Gastrocnemius medialis (tissue), 4 donors: ENCODE measurements around the gene KRT33A. TPM values are rescaled to one million over a fixed set of nuclear protein-coding genes. Genes with fewer than 3 reads are reported as not detected.

Experiments
- ATAC-seq, 2 donors: fragments of 150-250 bp; one replicate each; pipeline ENCODE4 v1.9.1; 2016
- DNase-seq, 2 donors: peaks; one replicate each; pipeline ENCODE4 v3.0.0-alpha.2; 2019
- H3K27ac ChIP-seq, 4 donors: fragments of 200-600 bp; sonication (generic); 1 replicate in 1 of 4; 2 replicates in 3 of 4; pipeline ENCODE4 v1.5.1; 2016 to 2018; ENCODE audit warnings: mild to moderate bottlenecking in 2 of 4, moderate library complexity in 1 of 4
- H3K27me3 ChIP-seq, 3 donors: fragments of 200-600 bp; sonication (generic) in 2 of 3; 1 replicate in 1 of 3; 2 replicates in 2 of 3; pipeline versions ENCODE4 v1.5.1 to v1.6.0; 2016 to 2019; ENCODE audit warnings: mild to moderate bottlenecking in 1 of 3, moderate library complexity in 1 of 3
- H3K36me3 ChIP-seq, 2 donors: fragments of 200-600 bp; sonication (generic) in 1 of 2; one replicate each; pipeline ENCODE4 v1.5.1; 2017 to 2018
- H3K4me1 ChIP-seq, 2 donors: fragments of 200-600 bp; sonication (generic) in 1 of 2; one replicate each; pipeline ENCODE4 v1.5.1; 2016 to 2017; ENCODE audit warnings: mild to moderate bottlenecking in 2 of 2
- H3K4me3 ChIP-seq, 4 donors: fragments of 200-600 bp; sonication (generic) in 3 of 4; 1 replicate in 1 of 4; 2 replicates in 3 of 4; pipeline ENCODE4 v1.5.1; 2016 to 2019; ENCODE audit warnings: mild to moderate bottlenecking in 2 of 4
- H3K9me3 ChIP-seq, 3 donors: fragments of 200-600 bp; sonication (generic) in 2 of 3; 1 replicate in 1 of 3; 2 replicates in 2 of 3; pipeline ENCODE4 v1.5.1; 2016 to 2019
- POLR2A ChIP-seq, 2 donors: fragments of 450-650 bp; IDR thresholded peaks; one replicate each; pipeline ENCODE4 v1.6.1; 2017; ENCODE audit warnings: antibody characterized with exemption in 2 of 2, mild to moderate bottlenecking in 2 of 2, moderate library complexity in 2 of 2
- in situ Hi-C, 4 donors: fragments of 200-750 bp; cut with MboI; loops; one replicate each; pipeline versions ENCODE4 v1.15.0 to v1.8.0; 2017; ENCODE audit warnings: low sequenced_read_pairs in 4 of 4
- intact Hi-C: fragments of 100-400 bp; cut with DNase I; formaldehyde crosslinking; loops from one replicate; pipeline ENCODE4 v1.15.1; 2023; ENCODE audit warnings: low total_unique reads
- total RNA-seq, 4 donors: library from RNA; depleted of rRNA; stranded (reverse); fragments of >200 nt; gene quantifications; one replicate each; pipeline versions ENCODE4 v1.1.0 to v1.2.3, GENCODE V29; 2016
- TF ChIP-seq, protein P1 (sequence below), 5 experiments: fragments of 450-650 bp in 3 of 5; fragments of 200-600 bp in 2 of 5; sonication (generic) in 2 of 5; IDR thresholded peaks in 4 of 5; conservative IDR thresholded peaks in 1 of 5; 1 replicate in 4 of 5; 2 replicates in 1 of 5; pipeline ENCODE4 v1.5.1; 2016 to 2019; ENCODE audit warnings: antibody characterized with exemption in 5 of 5, mild to moderate bottlenecking in 3 of 5, moderate library complexity in 3 of 5

KRT33A gene
- total RNA-seq, 4 donors from 2014 or later = not detected

DNA sequence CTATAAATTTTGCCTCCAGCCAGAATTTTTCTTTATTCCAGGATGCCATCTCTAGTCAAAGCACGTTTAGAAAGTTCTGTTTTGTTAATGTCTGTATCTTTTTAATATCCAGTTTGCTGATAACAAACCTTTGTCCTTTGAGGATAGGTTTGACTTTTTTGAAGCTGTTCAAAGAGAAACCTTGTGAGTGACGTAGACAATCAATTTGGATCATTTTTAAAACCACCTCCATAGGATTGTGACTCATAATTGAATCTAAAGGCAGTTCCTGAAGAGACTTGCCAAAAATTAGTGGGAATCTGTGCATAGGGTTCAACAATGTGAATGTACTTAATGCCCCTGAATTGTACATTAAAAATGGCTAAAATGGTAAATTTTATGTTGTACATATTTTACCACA, 40.9 kb upstream of the KRT33A start:
- in situ Hi-C loops = no loop called here
- TF ChIP-seq, protein P1, sequence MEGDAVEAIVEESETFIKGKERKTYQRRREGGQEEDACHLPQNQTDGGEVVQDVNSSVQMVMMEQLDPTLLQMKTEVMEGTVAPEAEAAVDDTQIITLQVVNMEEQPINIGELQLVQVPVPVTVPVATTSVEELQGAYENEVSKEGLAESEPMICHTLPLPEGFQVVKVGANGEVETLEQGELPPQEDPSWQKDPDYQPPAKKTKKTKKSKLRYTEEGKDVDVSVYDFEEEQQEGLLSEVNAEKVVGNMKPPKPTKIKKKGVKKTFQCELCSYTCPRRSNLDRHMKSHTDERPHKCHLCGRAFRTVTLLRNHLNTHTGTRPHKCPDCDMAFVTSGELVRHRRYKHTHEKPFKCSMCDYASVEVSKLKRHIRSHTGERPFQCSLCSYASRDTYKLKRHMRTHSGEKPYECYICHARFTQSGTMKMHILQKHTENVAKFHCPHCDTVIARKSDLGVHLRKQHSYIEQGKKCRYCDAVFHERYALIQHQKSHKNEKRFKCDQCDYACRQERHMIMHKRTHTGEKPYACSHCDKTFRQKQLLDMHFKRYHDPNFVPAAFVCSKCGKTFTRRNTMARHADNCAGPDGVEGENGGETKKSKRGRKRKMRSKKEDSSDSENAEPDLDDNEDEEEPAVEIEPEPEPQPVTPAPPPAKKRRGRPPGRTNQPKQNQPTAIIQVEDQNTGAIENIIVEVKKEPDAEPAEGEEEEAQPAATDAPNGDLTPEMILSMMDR (IDR thresholded peaks at IDR 0.05 in 4 of 5, conservative IDR thresholded peaks at IDR 0.05 in 1 of 5) = no peak
- TF ChIP-seq POLR2A (IDR thresholded peaks at IDR 0.05) = no peak
- no peaks in the 10 kb centered on the region for H3K27me3 ChIP-seq
- H3K9me3 ChIP-seq = peaks cover 0 to 3% (median 1%) of the 10 kb centered on the region in 3 donors
- ATAC-seq (no peak), DNase-seq (no peak)
- H3K36me3 ChIP-seq = no peaks in the 10 kb centered on the region
- intact Hi-C loops = no loop called here
- H3K27ac ChIP-seq = no peak overlapping the region
- H3K4me3 ChIP-seq = no peak overlapping the region
- H3K4me1 ChIP-seq = peaks cover 0 to 6% of the 10 kb centered on the region in 2 donors

DNA sequence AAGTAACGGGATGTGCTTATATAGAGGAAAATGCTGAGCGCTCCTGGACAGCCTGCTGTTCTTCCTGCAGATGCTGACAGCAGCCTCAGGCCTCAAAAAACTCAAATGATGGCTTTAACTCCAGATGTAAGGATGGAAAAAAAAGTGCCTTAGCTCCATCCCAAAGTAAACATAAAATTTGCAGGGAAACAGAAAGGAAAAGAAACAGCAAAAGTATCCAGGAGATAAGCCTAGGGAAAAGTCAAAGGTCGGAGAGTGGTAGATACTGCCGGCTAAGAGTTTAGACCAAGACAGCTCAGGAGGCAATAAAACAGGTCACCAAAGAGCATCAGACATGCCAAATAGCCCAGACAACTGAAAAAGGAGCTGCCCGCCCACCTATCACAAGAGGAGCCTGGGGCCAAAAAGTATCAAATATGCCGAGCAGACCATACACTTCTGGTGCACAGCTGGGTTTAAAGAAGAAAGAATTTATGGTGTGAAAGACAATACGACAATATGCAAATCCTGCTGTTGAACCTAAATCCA, 39.8 kb upstream of the KRT33A start:
- in situ Hi-C loops (no loop called here), intact Hi-C loops (no loop called here)
- Histone ChIP-seq H3K36me3 (no peaks in the 10 kb centered on the region), H3K4me3 (no peak overlapping the region), H3K27ac (no peak overlapping the region), H3K27me3 (no peaks in the 10 kb centered on the region), H3K9me3 (peaks cover 0 to 4% (median 3%) of the 10 kb centered on the region in 3 donors), H3K4me1 (peaks cover 0 to 4% of the 10 kb centered on the region in 2 donors)
- DNase-seq = no peak
- no peak for TF ChIP-seq POLR2A (IDR thresholded peaks at IDR 0.05)
- TF ChIP-seq, protein P1 (IDR thresholded peaks at IDR 0.05 in 4 of 5, conservative IDR thresholded peaks at IDR 0.05 in 1 of 5) = no peak
- no peak for ATAC-seq

DNA sequence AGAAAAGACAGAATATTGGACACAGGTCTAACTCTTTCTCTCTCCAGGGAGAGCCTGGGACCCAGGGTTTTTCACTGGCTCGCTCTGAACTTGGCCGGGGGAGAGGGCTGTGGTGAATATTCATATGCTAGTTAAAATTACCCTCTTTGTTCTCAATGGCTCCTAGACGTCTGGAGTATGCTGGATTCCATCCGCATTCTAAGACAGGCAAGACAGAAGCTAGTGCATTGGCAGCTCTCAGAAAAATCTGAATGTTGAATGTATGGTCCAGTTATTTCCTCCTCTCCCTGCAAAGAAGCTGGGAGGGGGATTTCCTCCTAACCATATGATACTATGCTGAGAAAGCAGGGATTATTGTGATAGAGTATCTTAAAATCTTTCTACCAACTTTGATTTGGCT, 37.0 kb upstream of the KRT33A start:
- TF ChIP-seq, protein P1 (IDR thresholded peaks at IDR 0.05 in 4 of 5, conservative IDR thresholded peaks at IDR 0.05 in 1 of 5) = no peak
- TF ChIP-seq POLR2A (IDR thresholded peaks at IDR 0.05) = no peak

DNA sequence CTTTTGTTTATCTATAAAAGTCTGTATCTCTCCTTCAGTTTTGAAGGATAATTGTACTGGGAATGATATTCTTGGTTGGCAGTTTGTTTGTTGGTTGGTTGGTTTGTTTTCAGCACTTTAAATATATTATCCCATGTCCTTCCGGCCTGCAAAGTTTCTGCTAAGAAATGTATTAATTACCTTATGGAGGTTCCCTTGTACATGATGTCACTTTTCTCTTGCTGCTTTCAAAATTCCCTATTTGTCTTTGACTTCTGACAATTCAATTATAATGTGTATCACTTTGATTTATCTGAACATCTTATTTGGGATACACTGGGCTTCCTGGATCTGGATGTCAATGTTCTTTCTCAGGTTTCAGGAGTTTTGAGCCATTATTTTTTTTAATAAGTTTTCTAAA, 35.6 kb upstream of the KRT33A start:
- no peak for ATAC-seq
- no peak overlapping the region for H3K27ac ChIP-seq
- in situ Hi-C loops (no loop called here), intact Hi-C loops (no loop called here)
- peaks cover 0 to 4% (median 3%) of the 10 kb centered on the region in 3 donors for H3K9me3 ChIP-seq
- DNase-seq = no peak
- TF ChIP-seq POLR2A (IDR thresholded peaks at IDR 0.05) = no peak
- TF ChIP-seq, protein P1 (IDR thresholded peaks at IDR 0.05 in 4 of 5, conservative IDR thresholded peaks at IDR 0.05 in 1 of 5) = no peak
- H3K36me3 ChIP-seq = no peaks in the 10 kb centered on the region
- H3K4me3 ChIP-seq = no peak overlapping the region
- no peaks in the 10 kb centered on the region for H3K4me1 ChIP-seq
- no peaks in the 10 kb centered on the region for H3K27me3 ChIP-seq

More for the DNA sequence above, 37.0 kb upstream of the KRT33A start:
- Histone ChIP-seq H3K36me3 (no peaks in the 10 kb centered on the region), H3K4me1 (no peaks in the 10 kb centered on the region), H3K27ac (no peak overlapping the region), H3K4me3 (no peak overlapping the region), H3K27me3 (no peaks in the 10 kb centered on the region), H3K9me3 (peaks cover 0 to 4% (median 3%) of the 10 kb centered on the region in 3 donors)
- in situ Hi-C loops = no loop called here
- no peak for DNase-seq
- no peak for ATAC-seq
- intact Hi-C loops = no loop called here

DNA sequence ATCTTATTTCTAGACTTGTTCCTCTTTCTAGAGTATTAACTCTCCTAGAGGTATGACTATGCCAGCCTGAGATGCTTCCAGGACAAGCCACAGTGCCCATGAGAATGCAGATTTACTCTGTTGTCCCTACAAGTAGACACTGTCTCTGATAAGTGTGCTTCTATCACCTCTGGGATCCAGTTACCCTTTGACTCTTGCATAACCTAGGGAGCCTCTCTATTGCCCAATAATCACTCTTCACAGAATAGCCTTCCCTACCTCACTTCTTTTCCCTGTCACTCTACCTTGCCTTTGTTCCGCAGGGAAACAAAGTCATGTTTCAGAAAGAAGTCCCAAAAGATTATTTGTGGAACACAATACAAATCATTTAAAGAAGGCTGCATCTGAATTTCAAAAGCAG, 33.1 kb upstream of the KRT33A start:
- in situ Hi-C loops = no loop called here
- Histone ChIP-seq H3K4me1 (no peaks in the 10 kb centered on the region), H3K27me3 (no peaks in the 10 kb centered on the region), H3K27ac (no peak overlapping the region), H3K36me3 (no peaks in the 10 kb centered on the region), H3K9me3 (peaks cover 0 to 4% (median 3%) of the 10 kb centered on the region in 3 donors), H3K4me3 (no peak overlapping the region)
- DNase-seq = no peak
- ATAC-seq = no peak
- TF ChIP-seq, protein P1 (IDR thresholded peaks at IDR 0.05 in 4 of 5, conservative IDR thresholded peaks at IDR 0.05 in 1 of 5) = no peak
- no peak for TF ChIP-seq POLR2A (IDR thresholded peaks at IDR 0.05)
- intact Hi-C loops = no loop called here
